ENCODE results near the gene PRAF2.

The PRAF2 gene

DNA sequence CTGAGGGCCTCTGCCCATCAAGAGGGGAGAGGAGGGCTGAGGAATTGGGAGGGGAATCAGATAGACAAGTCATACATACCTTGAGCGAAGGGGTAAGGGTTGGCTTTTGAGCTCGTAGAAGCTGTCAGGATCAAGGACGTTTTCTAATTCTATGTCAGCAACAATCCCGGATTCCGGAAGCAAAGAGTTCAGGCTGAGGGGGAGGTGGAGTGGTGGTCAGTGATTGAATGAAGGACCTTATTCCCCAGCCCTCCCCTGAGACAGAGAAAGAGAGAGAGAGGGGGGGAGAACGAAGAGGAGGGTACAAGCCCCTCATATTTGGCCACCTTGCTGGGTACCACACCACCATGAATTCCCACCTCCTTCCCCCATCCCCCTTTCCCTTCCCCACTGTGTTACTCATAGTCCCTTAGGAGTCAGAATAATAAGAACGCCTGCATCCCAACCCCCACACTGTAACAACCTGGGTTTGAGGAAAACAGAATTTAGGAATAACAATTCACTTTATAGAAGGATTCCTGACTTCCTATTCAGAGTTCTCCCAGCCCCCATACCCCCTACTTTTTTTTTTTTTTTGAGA lies 33.3 kb downstream of the PRAF2 start:
- peaks cover 18% of the 10 kb centered on the region for H3K9me3 Mint-ChIP-seq
- H3K27ac Mint-ChIP-seq: peak overlapping the region; percentile 90 to 94 (median 93)
- no peaks in the 10 kb centered on the region for H3K27me3 Mint-ChIP-seq (ENCODE audit: low read depth)
- H3K4me1 Mint-ChIP-seq: peaks cover 22% of the 10 kb centered on the region
- TF ChIP-seq, protein P1, sequence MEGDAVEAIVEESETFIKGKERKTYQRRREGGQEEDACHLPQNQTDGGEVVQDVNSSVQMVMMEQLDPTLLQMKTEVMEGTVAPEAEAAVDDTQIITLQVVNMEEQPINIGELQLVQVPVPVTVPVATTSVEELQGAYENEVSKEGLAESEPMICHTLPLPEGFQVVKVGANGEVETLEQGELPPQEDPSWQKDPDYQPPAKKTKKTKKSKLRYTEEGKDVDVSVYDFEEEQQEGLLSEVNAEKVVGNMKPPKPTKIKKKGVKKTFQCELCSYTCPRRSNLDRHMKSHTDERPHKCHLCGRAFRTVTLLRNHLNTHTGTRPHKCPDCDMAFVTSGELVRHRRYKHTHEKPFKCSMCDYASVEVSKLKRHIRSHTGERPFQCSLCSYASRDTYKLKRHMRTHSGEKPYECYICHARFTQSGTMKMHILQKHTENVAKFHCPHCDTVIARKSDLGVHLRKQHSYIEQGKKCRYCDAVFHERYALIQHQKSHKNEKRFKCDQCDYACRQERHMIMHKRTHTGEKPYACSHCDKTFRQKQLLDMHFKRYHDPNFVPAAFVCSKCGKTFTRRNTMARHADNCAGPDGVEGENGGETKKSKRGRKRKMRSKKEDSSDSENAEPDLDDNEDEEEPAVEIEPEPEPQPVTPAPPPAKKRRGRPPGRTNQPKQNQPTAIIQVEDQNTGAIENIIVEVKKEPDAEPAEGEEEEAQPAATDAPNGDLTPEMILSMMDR (IDR thresholded peaks at IDR 0.05; ENCODE audit: unreplicated experiment in 3 of 3): no peak
- H3K36me3 Mint-ChIP-seq (ENCODE audit: low read depth): peaks cover 23% of the 10 kb centered on the region
- H3K4me3 Mint-ChIP-seq: peak overlapping the region; percentile 92 to 97 (median 97)

DNA sequence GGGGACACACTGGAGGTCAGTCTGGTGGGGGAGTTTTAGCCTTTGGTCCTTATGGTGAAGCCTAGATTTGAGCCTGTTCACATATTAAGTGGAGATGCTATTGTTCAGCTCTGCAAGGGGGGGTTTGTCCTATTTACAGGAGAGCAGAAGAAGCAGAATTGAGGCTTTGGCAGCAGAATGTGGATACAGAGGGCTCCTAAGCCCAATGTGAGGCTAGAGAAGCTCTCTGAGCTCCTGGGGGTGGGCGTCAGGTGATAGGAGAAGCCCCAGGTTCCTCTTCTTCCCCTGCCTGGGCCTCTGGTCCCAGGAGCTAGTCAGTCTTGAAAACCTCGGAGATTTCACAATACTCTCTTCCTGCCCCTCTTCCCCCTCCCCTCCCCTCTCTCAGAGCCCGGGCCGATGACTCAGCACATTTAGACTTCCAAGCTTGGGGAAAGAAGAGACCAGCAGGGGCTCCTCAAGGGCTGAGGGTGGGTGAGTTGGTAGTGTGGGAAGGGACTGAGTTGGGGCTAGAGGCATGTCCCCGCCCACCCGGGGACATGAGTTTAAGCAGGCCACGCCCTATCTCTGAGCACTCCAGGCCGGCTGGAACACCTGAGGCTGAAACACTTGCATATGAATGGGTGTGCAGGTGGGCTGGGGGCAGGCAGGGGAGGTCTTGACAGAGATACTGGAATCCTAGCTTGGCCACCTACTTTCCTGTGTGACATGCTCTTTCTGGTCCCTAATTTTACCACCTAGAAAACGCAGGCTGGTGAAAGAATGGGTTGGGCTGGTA lies 34.0 kb downstream of the PRAF2 start:
- Mint-ChIP-seq H3K27ac (peak overlapping the region; percentile 90 to 94 (median 93)), H3K27me3 (ENCODE audit: low read depth) (no peaks in the 10 kb centered on the region), H3K36me3 (ENCODE audit: low read depth) (peaks cover 24% of the 10 kb centered on the region), H3K9me3 (peaks cover 18% of the 10 kb centered on the region), H3K4me1 (peaks cover 22% of the 10 kb centered on the region), H3K4me3 (peak overlapping the region; percentile 92 to 97 (median 97))
- TF ChIP-seq, protein P1 (IDR thresholded peaks at IDR 0.05; ENCODE audit: unreplicated experiment in 3 of 3): no peak

DNA sequence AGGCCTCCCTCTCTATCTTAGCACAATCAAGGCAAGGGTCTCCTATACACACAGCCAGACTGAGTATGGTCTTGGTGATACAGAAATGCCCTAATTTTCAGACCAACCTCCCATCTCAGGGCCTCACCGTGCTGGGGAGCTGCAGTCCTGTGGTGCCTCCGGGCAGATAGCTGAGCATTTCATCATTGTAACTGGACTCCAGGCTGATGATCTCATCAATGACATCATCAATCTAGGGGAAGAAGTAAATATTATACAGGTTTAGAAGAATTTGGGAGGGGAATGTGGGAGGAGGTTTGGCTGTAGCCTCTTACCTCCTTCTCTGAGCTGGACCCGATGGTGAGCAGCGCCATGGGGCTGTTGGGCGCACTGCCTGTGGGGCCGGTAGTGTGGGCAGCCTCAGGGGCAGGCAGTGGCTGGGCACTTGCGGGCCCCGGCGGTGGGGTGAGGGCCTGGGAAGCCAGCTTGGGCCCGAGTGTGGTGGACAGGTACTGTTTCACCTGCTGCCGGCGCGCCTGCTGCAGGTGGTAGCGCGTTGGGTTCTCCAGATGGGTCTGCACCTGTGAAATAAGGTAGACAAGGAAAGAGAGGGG lies 35.8 kb downstream of the PRAF2 start:
- Mint-ChIP-seq H3K9me3 (peaks cover 16% of the 10 kb centered on the region), H3K27ac (no peak overlapping the region), H3K4me1 (peaks cover 22% of the 10 kb centered on the region), H3K4me3 (no peak overlapping the region), H3K27me3 (ENCODE audit: low read depth) (no peaks in the 10 kb centered on the region), H3K36me3 (ENCODE audit: low read depth) (peaks cover 37% of the 10 kb centered on the region)
- TF ChIP-seq, protein P1 (IDR thresholded peaks at IDR 0.05; ENCODE audit: unreplicated experiment in 3 of 3): no peak

DNA sequence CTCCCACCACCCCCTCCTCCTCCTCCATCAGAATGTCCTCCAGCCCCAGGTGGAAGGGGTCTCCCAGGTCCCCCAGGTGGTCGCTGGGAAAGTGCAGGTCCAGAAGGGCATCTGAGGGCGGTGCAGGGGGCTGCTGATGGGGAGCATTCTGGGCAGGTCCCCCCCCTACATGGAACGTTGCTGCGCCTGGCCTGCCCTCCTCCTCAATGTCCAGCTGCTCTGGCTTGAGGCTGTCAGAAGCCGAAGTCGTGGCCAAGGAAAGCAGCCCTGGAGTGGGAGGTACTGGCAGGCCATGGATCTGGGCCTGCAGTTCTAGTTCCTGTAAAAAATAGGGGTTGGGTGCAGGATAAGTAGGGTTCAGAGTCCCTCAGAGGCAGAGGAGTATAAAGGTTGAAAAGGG lies 43.5 kb downstream of the PRAF2 start:
- peaks cover 30% of the 10 kb centered on the region for H3K36me3 Mint-ChIP-seq (ENCODE audit: low read depth)
- no peaks in the 10 kb centered on the region for H3K27me3 Mint-ChIP-seq (ENCODE audit: low read depth)
- TF ChIP-seq, protein P1 (IDR thresholded peaks at IDR 0.05; ENCODE audit: unreplicated experiment in 3 of 3): no peak
- peaks cover 6% of the 10 kb centered on the region for H3K9me3 Mint-ChIP-seq
- H3K4me3 Mint-ChIP-seq: no peak overlapping the region
- no peaks in the 10 kb centered on the region for H3K4me1 Mint-ChIP-seq
- H3K27ac Mint-ChIP-seq: no peak overlapping the region

DNA sequence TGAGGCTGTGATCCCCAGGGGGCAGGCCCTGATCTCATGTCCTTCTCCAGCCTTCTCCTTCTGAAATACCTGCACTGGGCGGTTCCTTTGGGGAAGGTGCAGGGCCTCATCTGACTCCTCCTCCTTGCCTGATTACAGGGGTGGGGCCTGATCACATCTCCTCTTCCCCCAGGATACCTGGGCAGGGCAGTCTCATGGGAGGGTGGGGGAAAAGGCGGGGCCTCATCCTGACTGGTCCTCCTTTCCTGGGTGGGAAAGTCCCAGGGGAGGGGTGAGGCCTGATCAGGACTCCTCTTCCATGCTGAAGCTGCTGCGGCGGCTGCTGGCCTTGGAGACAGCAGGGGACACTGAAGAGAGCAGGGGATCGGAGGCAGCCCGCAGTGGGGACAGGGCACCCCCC lies 43.9 kb downstream of the PRAF2 start:
- peaks cover 29% of the 10 kb centered on the region for H3K36me3 Mint-ChIP-seq (ENCODE audit: low read depth)
- TF ChIP-seq, protein P1 (IDR thresholded peaks at IDR 0.05; ENCODE audit: unreplicated experiment in 3 of 3): no peak
- H3K27me3 Mint-ChIP-seq (ENCODE audit: low read depth): no peaks in the 10 kb centered on the region
- no peaks in the 10 kb centered on the region for H3K4me1 Mint-ChIP-seq
- no peak overlapping the region for H3K27ac Mint-ChIP-seq
- no peak overlapping the region for H3K4me3 Mint-ChIP-seq
- H3K9me3 Mint-ChIP-seq: peaks cover 6% of the 10 kb centered on the region

Measured in nephron (organoid).